Neural cell (in vitro differentiated cells): Measurements from ENCODE around the gene MPHOSPH8. TPM values are rescaled to one million over a fixed set of nuclear protein-coding genes. Genes with fewer than 3 reads are reported as not detected.

ENCODE experiments used
- H2AFZ ChIP-seq: fragments of 200-600, 300-800 bp; sonication (generic), shearing (Covaris generic); 2 replicates; pipeline ENCODE4 v1.6.0; 2014; ENCODE audit warnings: low read depth, mild to moderate bottlenecking, antibody characterized with exemption, low read length, moderate library complexity
- H3F3A ChIP-seq: fragments of 200-600 bp; shearing (Covaris generic); 2 replicates; pipeline ENCODE4 v1.6.1; 2016; ENCODE audit warnings: mild to moderate bottlenecking, moderate library complexity, mixed read lengths, antibody characterized with exemption, low read length; ENCODE audit not compliant: insufficient read depth, poor library complexity, severe bottlenecking
- H3K27ac ChIP-seq: fragments of 200-600, 300-800 bp; sonication (generic), shearing (Covaris generic); 2 replicates; pipeline ENCODE4 v1.5.1; 2014; ENCODE audit warnings: mild to moderate bottlenecking, low read length, moderate library complexity
- H3K27me3 ChIP-seq: fragments of 300-800, 200-600 bp; sonication (generic), shearing (Covaris generic); 2 replicates; pipeline ENCODE4 v1.6.0; 2014; ENCODE audit warnings: mild to moderate bottlenecking, low read depth, low read length, moderate library complexity; ENCODE audit not compliant: insufficient read depth
- H3K36me3 ChIP-seq: fragments of 300-800, 200-600 bp; sonication (generic), shearing (Covaris generic); 2 replicates; pipeline ENCODE4 v1.5.1; 2014; ENCODE audit warnings: mild to moderate bottlenecking, antibody characterized with exemption, low read length, moderate library complexity; ENCODE audit not compliant: insufficient read depth
- H3K4me2 ChIP-seq: fragments of 300-800, 200-600 bp; sonication (generic), shearing (Covaris generic); 2 replicates; pipeline ENCODE4 v1.6.0; 2014; ENCODE audit warnings: mild to moderate bottlenecking, low read length
- H3K4me3 ChIP-seq: fragments of 300-800, 200-600 bp; sonication (generic), shearing (Covaris generic); 2 replicates; pipeline ENCODE4 v1.5.1; 2014; ENCODE audit warnings: mild to moderate bottlenecking, low read length, moderate library complexity
- H3K79me2 ChIP-seq: fragments of 200-600 bp; shearing (Covaris generic); replicated peaks from 2 replicates; pipeline ENCODE4 v1.6.0; 2014; ENCODE audit warnings: mild to moderate bottlenecking, low read length, moderate library complexity; ENCODE audit not compliant: insufficient read depth
- H3K9ac ChIP-seq: fragments of 300-800, 200-600 bp; sonication (generic), shearing (Covaris generic); 2 replicates; pipeline ENCODE4 v1.6.1; 2016; ENCODE audit warnings: mild to moderate bottlenecking, low read length, mixed read lengths
- H3K9me2 ChIP-seq: fragments of 200-600 bp; shearing (Covaris generic); 2 replicates; pipeline ENCODE4 v1.6.1; 2016; ENCODE audit warnings: mild to moderate bottlenecking, low read length, mixed read lengths; ENCODE audit not compliant: insufficient read depth
- H3K9me3 ChIP-seq: fragments of 200-600, 300-800 bp; sonication (generic), shearing (Covaris generic); 2 replicates; pipeline ENCODE4 v1.6.1; 2016; ENCODE audit warnings: mild to moderate bottlenecking, mixed run types, low read length, moderate library complexity, mixed read lengths
- H4K20me1 ChIP-seq: fragments of 200-600 bp; shearing (Covaris generic); 2 replicates; pipeline ENCODE4 v1.6.1; 2016; ENCODE audit warnings: mild to moderate bottlenecking, mixed run types; ENCODE audit not compliant: insufficient read depth
- CTCF ChIP-seq: fragments of 450-650 bp; IDR thresholded peaks from 2 replicates; pipeline ENCODE4 v1.5.1; 2014; ENCODE audit warnings: antibody characterized with exemption, mild to moderate bottlenecking, moderate library complexity; ENCODE audit not compliant: poor library complexity, severe bottlenecking
- EP300 ChIP-seq: fragments of 450-650 bp; conservative IDR thresholded peaks from 2 replicates; pipeline ENCODE4 v1.6.1; 2014; ENCODE audit warnings: antibody characterized with exemption, mild to moderate bottlenecking, moderate library complexity; ENCODE audit not compliant: poor library complexity, severe bottlenecking
- EZH2 ChIP-seq: fragments of 200-600, 300-800 bp; shearing (Covaris generic), sonication (generic); IDR thresholded peaks from 2 replicates; pipeline ENCODE4 v1.6.1; 2014; ENCODE audit warnings: antibody characterized with exemption, low read length, borderline replicate concordance, mild to moderate bottlenecking; ENCODE audit not compliant: insufficient read depth, poor library complexity, severe bottlenecking
- MXI1 ChIP-seq: fragments of 450-650 bp; conservative IDR thresholded peaks from 2 replicates; pipeline ENCODE4 v1.6.1; 2014; ENCODE audit warnings: antibody characterized with exemption, mild to moderate bottlenecking; ENCODE audit not compliant: poor library complexity, severe bottlenecking
- POLR2AphosphoS5 ChIP-seq: IDR thresholded peaks from 2 replicates; pipeline ENCODE4 v1.6.1; 2012
- RAD21 ChIP-seq: fragments of 450-650 bp; conservative IDR thresholded peaks from 2 replicates; pipeline ENCODE4 v1.6.1; 2014; ENCODE audit warnings: antibody characterized with exemption, mild to moderate bottlenecking, moderate library complexity
- SMC3 ChIP-seq: fragments of 450-650 bp; conservative IDR thresholded peaks from 2 replicates; pipeline ENCODE4 v1.6.1; 2014; ENCODE audit warnings: antibody characterized with exemption, mild to moderate bottlenecking, moderate library complexity; ENCODE audit not compliant: poor library complexity
- TAF1 ChIP-seq: IDR thresholded peaks from 2 replicates; pipeline ENCODE4 v1.6.1; 2012; ENCODE audit warnings: low read depth
- polyA plus RNA-seq: library from polyadenylated mRNA; depleted of rRNA; stranded (reverse); fragments of >200 nt; gene quantifications from 2 replicates; pipeline ENCODE4 v1.2.3, GENCODE V29; 2014
- TF ChIP-seq, protein P1 (sequence below): IDR thresholded peaks from 2 replicates; pipeline ENCODE4 v1.6.1; 2012; ENCODE audit warnings: borderline replicate concordance

Gene MPHOSPH8
- polyA plus RNA-seq, 1 donor from 2014 or later, result 35.0 TPM

DNA sequence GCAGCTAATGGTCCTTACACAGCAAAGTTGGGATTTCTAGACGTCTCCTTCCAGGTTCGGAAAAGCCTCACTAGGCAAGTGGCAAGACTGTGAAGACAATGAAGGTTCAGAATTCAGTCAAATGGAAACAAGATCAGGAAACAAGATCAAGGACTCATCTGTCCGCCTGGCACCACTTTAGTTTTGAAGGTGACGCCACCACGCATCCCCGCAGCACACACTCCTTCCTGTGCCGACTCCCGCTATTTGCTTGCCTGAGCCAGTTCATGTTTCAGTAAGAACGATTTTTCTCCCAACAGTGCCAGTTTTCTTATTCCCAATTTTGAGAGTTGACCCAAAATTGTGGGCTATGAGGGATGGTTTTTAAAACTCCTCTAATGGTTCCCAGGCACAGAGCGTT, 41.4 kb downstream of the MPHOSPH8 start:
- Histone ChIP-seq H3K27ac (no peak overlapping the region), H4K20me1 (no peaks in the 10 kb centered on the region), H3K79me2 (no peaks in the 10 kb centered on the region), H3K9ac (no peak overlapping the region), H3F3A (no peaks in the 10 kb centered on the region), H3K9me2 (no peaks in the 10 kb centered on the region), H3K4me3 (no peak overlapping the region), H3K36me3 (peaks cover 11% of the 10 kb centered on the region), H3K9me3 (no peaks in the 10 kb centered on the region), H3K27me3 (no peaks in the 10 kb centered on the region), H2AFZ (no peak overlapping the region), H3K4me2 (no peak overlapping the region)
- no peak for TF ChIP-seq EP300
- TF ChIP-seq CTCF, result no peak
- no peak for TF ChIP-seq SMC3
- TF ChIP-seq, protein P1, sequence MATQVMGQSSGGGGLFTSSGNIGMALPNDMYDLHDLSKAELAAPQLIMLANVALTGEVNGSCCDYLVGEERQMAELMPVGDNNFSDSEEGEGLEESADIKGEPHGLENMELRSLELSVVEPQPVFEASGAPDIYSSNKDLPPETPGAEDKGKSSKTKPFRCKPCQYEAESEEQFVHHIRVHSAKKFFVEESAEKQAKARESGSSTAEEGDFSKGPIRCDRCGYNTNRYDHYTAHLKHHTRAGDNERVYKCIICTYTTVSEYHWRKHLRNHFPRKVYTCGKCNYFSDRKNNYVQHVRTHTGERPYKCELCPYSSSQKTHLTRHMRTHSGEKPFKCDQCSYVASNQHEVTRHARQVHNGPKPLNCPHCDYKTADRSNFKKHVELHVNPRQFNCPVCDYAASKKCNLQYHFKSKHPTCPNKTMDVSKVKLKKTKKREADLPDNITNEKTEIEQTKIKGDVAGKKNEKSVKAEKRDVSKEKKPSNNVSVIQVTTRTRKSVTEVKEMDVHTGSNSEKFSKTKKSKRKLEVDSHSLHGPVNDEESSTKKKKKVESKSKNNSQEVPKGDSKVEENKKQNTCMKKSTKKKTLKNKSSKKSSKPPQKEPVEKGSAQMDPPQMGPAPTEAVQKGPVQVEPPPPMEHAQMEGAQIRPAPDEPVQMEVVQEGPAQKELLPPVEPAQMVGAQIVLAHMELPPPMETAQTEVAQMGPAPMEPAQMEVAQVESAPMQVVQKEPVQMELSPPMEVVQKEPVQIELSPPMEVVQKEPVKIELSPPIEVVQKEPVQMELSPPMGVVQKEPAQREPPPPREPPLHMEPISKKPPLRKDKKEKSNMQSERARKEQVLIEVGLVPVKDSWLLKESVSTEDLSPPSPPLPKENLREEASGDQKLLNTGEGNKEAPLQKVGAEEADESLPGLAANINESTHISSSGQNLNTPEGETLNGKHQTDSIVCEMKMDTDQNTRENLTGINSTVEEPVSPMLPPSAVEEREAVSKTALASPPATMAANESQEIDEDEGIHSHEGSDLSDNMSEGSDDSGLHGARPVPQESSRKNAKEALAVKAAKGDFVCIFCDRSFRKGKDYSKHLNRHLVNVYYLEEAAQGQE, result no peak
- TF ChIP-seq POLR2AphosphoS5, result no peak
- TF ChIP-seq MXI1, result no peak
- no peak for TF ChIP-seq EZH2
- TF ChIP-seq TAF1, result no peak
- no peak for TF ChIP-seq RAD21

DNA sequence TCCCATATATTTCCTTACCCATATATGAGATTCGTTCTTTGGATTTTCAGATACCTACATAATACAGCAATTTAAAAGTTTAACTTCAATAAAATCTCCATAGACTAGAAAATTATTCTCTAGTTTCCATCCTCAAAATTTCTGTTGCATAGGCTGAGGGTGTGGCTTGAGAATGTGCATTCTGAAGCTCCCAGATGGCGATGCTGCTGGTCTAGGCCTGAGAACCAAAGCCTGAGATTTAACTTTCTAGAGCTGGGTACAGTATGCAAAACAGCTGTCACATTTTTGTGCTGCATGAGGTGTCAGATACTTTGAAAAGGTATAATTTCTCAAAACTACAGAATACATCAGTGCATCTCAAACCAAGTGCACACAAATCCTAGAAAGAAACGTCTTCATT, 42.7 kb downstream of the MPHOSPH8 start:
- H3K9me2 ChIP-seq, result no peaks in the 10 kb centered on the region
- H3K27me3 ChIP-seq, result no peaks in the 10 kb centered on the region
- H2AFZ ChIP-seq, result no peak overlapping the region
- H3K9me3 ChIP-seq, result no peaks in the 10 kb centered on the region
- no peak for TF ChIP-seq SMC3
- TF ChIP-seq MXI1, result no peak
- no peak for TF ChIP-seq EP300
- no peak for TF ChIP-seq TAF1
- no peak for TF ChIP-seq CTCF
- no peaks in the 10 kb centered on the region for H4K20me1 ChIP-seq
- peaks cover 11% of the 10 kb centered on the region for H3K36me3 ChIP-seq
- no peak overlapping the region for H3K9ac ChIP-seq
- H3K4me3 ChIP-seq, result no peak overlapping the region
- H3K4me2 ChIP-seq, result no peak overlapping the region
- no peaks in the 10 kb centered on the region for H3K79me2 ChIP-seq
- no peak overlapping the region for H3K27ac ChIP-seq
- H3F3A ChIP-seq, result no peaks in the 10 kb centered on the region
